Transverse colon (tissue), 4 donors: ENCODE measurements around the gene LRCH3. TPM values are rescaled to one million over a fixed set of nuclear protein-coding genes. Genes with fewer than 3 reads are reported as not detected.
"Not testable (repeated sequence)": the region's sequence is repeated elsewhere in the genome, so short reads cannot be mapped to it uniquely, and the experiment has no call there.

ENCODE experiments used
- DNase-seq: peaks from one replicate; pipeline ENCODE4 v3.0.0-alpha.2; 2019
- H3K27ac ChIP-seq, 4 donors: fragments of 200-600 bp; sonication (generic); 2 replicates each; pipeline ENCODE4 v1.5.1; 2016 to 2018; ENCODE audit warnings: inconsistent platforms in 4 of 4
- H3K27me3 ChIP-seq: fragments of 200-600 bp; sonication (generic); 2 replicates; pipeline ENCODE4 v1.5.1; 2017; ENCODE audit warnings: inconsistent platforms
- H3K36me3 ChIP-seq, 4 donors: fragments of 200-600 bp; sonication (generic); 2 replicates each; pipeline ENCODE4 v1.5.1; 2017 to 2019; ENCODE audit warnings: inconsistent platforms in 4 of 4
- H3K4me1 ChIP-seq, 4 donors: fragments of 200-600 bp; sonication (generic); 2 replicates each; pipeline ENCODE4 v1.5.1; 2017 to 2020; ENCODE audit warnings: inconsistent platforms in 4 of 4
- H3K4me3 ChIP-seq, 4 donors: fragments of 200-600 bp; sonication (generic); 1 replicate in 1 of 4; 2 replicates in 3 of 4; pipeline versions ENCODE4 v1.5.1 to v1.6.1; 2017 to 2019; ENCODE audit warnings: inconsistent platforms in 4 of 4
- H3K9me3 ChIP-seq, 2 donors: fragments of 200-600 bp; sonication (generic); 2 replicates each; pipeline ENCODE4 v1.5.1; 2017 to 2019; ENCODE audit warnings: inconsistent platforms in 2 of 2
- CTCF ChIP-seq, 5 experiments: fragments of 200-600 bp in 3 of 5; fragments of 450-650 bp in 2 of 5; sonication (generic) in 3 of 5; IDR thresholded peaks; 1 replicate in 2 of 5; 2 replicates in 3 of 5; pipeline ENCODE4 v1.5.1; 2016 to 2017; ENCODE audit warnings: antibody characterized with exemption in 5 of 5, inconsistent platforms in 3 of 5, mild to moderate bottlenecking in 2 of 5, moderate library complexity in 1 of 5
- EP300 ChIP-seq: sonication (generic); formaldehyde crosslinking; IDR thresholded peaks from one replicate; pipeline ENCODE4 v1.6.1; 2017; ENCODE audit warnings: antibody characterized with exemption, low read depth
- POLR2A ChIP-seq: fragments of 450-650 bp; IDR thresholded peaks from one replicate; pipeline ENCODE4 v1.6.1; 2016; ENCODE audit warnings: antibody characterized with exemption, mild to moderate bottlenecking, moderate library complexity
- POLR2AphosphoS5 ChIP-seq, 3 donors: sonication (generic); formaldehyde crosslinking; IDR thresholded peaks; one replicate each; pipeline ENCODE4 v1.6.1; 2016; ENCODE audit warnings: antibody characterized with exemption in 3 of 3
- WGBS, 2 donors: methylation state at CpG; one replicate each; pipeline ENCODE4 v1.1.5; 2018; ENCODE audit warnings: low coverage in 1 of 2; 5-methylcytosine and 5-hydroxymethylcytosine counted together
- in situ Hi-C, 4 donors: fragments of 200-750 bp; cut with MboI; loops; one replicate each; pipeline versions ENCODE4 v1.15.0 to v1.15.1; 2017; ENCODE audit warnings: low sequenced_read_pairs in 3 of 4, low pct_ligation_motif_present in 1 of 4, low pct_unique_long_range_greater_than_20kb in 1 of 4
- intact Hi-C: fragments of 100-400 bp; cut with DNase I; formaldehyde crosslinking; loops from one replicate; pipeline ENCODE4 v1.15.1; 2023; ENCODE audit warnings: low total_unique reads
- total RNA-seq, 4 donors: library from RNA; depleted of rRNA; stranded (reverse); fragments of >200 nt; gene quantifications; one replicate each; pipeline ENCODE4 v1.1.0, GENCODE V29; 2016

LRCH3 gene
- total RNA-seq, 4 donors from 2014 or later, result 36.0 to 122 (median 51.2) TPM

- Histone ChIP-seq H3K4me3 (no peak overlapping the region), H3K36me3 (no peaks in the 10 kb centered on the region), H3K4me1 (peaks cover 0 to 9% (median 6%) of the 10 kb centered on the region in 4 donors), H3K27me3 (no peaks in the 10 kb centered on the region), H3K9me3 (no peaks in the 10 kb centered on the region), H3K27ac (no peak overlapping the region)
- WGBS, 2 donors, result 59% methylated on average over 3 of the region's 3 CpGs; no CpG with 5 or more reads in 1 of the 2 donors
- in situ Hi-C loops, result no loop called here
- no peak for TF ChIP-seq POLR2A
- TF ChIP-seq CTCF (IDR thresholded peaks at IDR 0.05), result no peak
- TF ChIP-seq POLR2AphosphoS5 (IDR thresholded peaks at IDR 0.05), result no peak
- TF ChIP-seq EP300, result no peak
- no peak for DNase-seq
- intact Hi-C loops, result no loop called here
Observed at GRCh38 chr3:197906850-197907187, 115.8 kb downstream of the LRCH3 start.

GRCh38 chr3:197907196-197907595, 116.1 kb downstream of the LRCH3 start:
- in situ Hi-C loops, result no loop called here
- no peak for DNase-seq
- intact Hi-C loops, result no loop called here
- Histone ChIP-seq H3K9me3 (no peaks in the 10 kb centered on the region), H3K4me1 (peaks cover 0 to 9% (median 6%) of the 10 kb centered on the region in 4 donors), H3K36me3 (no peaks in the 10 kb centered on the region), H3K27ac (no peak overlapping the region), H3K27me3 (no peaks in the 10 kb centered on the region), H3K4me3 (no peak overlapping the region)
- WGBS, 2 donors, result 59 to 63% methylated on average over 1 to 2 of the region's 2 CpGs
- TF ChIP-seq POLR2A (no peak), POLR2AphosphoS5 (IDR thresholded peaks at IDR 0.05) (no peak), EP300 (no peak), CTCF (IDR thresholded peaks at IDR 0.05) (no peak)

- DNase-seq, H3K4me1 ChIP-seq, intact Hi-C loops, H3K27me3 ChIP-seq, in situ Hi-C loops, H3K9me3 ChIP-seq, H3K27ac ChIP-seq, H3K4me3 ChIP-seq, H3K36me3 ChIP-seq: not testable (repeated sequence)
- 91% methylated on average over 2 of the region's 2 CpGs; no CpG with 5 or more reads in 1 of the 2 donors for WGBS, 2 donors
Observed at GRCh38 chr3:197908550-197908949, 117.5 kb downstream of the LRCH3 start.

- H3K27me3 ChIP-seq, result no peaks in the 10 kb centered on the region
- TF ChIP-seq POLR2AphosphoS5 (IDR thresholded peaks at IDR 0.05), result no peak
- no peak for TF ChIP-seq EP300
- no peak for TF ChIP-seq CTCF (IDR thresholded peaks at IDR 0.05)
- TF ChIP-seq POLR2A, result no peak
- H3K9me3 ChIP-seq, result no peaks in the 10 kb centered on the region
- in situ Hi-C loops, result no loop called here
- 90 to 100% methylated on average over 1 to 4 of the region's 4 CpGs for WGBS, 2 donors
- peaks cover 0 to 9% (median 6%) of the 10 kb centered on the region in 4 donors for H3K4me1 ChIP-seq
- no peak for DNase-seq
- H3K4me3 ChIP-seq, result no peak overlapping the region
- no peak overlapping the region for H3K27ac ChIP-seq
- intact Hi-C loops, result no loop called here
- H3K36me3 ChIP-seq, result no peaks in the 10 kb centered on the region
Observed at GRCh38 chr3:197908957-197909701, 118.1 kb downstream of the LRCH3 start.
